Fibroblast of skin of left biceps (primary cell): ENCODE results near the gene AGRN.
A peak's percentile ranks its signal among the peaks of the same experiment; 100 is the strongest.
"Not testable (repeated sequence)": the region's sequence is repeated elsewhere in the genome, so short reads cannot be mapped to it uniquely, and the experiment has no call there.

Experiments used
- DNase-seq, 2 experiments: peaks; one replicate each; pipeline ENCODE4 v3.0.0-alpha.2; 2013; ENCODE audit warnings: low read depth in 2 of 2

AGRN gene

GRCh38 chr1:981955-982558, 37.9 kb upstream of the AGRN start, which contains the start of gene PERM1:
TSS of gene PERM1 (minus strand) at chr1:982093. CDS start at chr1:981029, 1,064 bp downstream.
- DNase-seq, result no peak

DNA sequence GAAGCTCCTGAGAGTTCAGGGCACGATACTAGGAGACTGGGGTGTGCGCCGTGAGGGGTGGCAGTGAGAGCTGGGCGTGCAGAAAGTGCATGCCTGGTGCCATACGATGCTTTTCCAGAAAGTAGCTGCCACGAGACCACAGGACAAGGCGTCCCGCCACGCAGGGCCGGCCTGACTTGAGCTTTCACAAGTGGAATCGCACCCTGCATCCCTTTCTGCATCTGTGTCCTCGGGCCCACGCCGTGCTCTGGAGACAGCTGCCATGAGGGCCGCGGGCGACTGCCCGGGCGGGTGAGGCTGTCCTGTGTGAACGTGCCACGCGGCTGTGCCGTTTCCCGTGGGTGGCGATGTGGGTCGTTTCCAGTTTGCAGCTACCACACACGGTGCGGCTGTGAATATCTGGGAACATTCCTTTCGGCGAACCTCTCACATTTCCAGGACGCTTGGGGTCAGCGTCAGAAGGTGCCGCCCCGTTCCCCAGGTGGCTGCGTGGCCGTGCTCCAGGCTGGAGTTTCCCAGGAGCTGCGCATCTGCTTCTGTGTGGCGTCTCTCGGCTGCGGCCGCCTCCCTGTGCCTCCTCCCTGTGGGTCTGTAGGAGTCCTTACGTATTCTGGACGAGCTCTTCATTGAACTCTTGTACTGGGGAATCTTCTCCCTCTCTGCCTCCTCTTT, 37.0 kb upstream of the AGRN start:
- no peak for DNase-seq

DNA sequence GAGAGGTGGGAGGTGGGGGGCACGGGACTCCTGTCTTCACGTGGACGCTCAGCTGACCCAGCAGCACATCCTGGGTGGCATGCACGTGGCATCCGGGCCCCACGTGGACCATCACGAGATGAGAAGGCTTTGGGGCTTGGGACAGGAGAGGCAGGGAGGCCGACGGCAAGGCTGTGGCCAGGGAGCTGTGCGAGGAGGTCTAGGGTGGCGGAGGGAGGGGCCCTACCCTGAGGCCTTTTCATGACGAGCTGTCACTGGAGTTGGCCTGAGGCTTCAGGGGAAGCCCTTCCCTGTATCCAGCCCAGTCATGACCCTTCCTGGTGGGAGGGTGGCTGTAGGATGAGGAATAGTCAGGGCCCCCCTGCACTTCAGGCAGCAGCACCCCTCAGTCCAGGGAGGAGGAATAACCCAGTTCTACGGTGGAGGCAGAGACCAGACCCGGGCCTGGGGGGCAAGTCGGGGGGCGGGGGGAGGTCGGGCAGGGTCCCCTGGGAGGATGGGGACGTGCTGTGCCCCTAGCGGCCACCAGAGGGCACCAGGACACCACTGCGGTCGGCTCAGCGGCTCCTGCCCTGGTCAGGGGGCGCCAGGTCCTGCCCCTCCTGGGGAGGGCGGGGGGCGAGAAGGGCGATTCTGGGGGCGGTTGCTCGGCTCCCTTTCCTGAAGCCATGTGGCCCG, 36.0 kb upstream of the AGRN start:
- no peak for DNase-seq

DNA sequence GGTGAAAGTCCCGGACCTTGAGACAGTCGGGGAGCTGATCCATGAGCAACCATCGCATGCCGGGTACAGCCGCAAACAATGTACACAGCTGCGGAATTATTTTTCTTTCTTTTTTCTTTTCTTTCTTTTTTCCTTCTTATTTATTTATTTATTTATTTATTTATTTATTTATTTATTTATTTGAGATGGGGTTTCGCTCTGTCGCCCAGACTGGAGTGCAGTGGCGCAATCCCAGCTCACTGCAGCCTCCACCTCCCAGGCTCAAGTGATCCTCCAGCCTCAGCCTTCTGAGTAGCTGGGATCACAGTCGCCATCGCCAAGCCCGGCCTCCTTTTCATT, 35.5 kb upstream of the AGRN start:
- no peak for DNase-seq

GRCh38 chr1:985126-985525, 34.8 kb upstream of the AGRN start:
- no peak for DNase-seq

DNA sequence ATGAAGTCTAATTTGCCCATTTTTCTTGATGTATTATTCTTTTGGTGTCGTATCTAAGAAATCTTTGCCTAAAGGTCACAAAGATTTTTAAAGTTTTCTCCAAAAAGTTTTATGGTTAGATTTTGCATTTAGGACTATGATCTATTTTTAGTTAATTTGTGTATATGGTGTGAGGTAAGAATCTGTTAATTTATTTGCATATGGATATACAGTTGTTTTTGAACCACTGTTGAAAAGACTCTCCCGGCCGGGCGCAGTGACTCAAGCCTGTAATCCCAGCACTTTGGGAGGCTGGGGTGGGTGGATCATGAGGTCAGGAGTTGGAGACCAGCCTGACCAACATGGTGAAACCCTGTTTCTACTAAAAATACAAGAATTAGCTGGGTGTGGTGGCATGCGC, 31.9 kb upstream of the AGRN start:
- DNase-seq, result not testable (repeated sequence)

DNA sequence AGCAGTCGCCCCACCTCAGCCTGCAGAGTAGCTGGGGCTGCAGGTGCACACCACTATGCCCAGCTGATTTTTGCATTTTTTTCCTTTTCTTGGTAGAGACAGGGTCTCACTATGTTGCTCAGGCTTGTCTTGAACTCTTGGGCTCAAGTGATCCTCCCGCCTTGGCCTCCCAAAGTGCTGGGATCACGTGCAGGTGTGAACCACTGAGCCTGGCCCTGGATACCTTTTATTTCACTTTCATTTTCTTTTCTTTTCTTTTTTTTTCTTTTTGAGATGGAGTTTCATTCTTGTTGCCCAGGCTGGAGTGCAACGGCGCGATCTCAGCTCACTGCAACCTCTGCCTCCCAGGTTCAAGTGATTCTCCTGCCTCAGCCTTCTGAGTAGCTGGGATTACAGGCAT, 28.6 kb upstream of the AGRN start:
- DNase-seq, result not testable (repeated sequence)

DNA sequence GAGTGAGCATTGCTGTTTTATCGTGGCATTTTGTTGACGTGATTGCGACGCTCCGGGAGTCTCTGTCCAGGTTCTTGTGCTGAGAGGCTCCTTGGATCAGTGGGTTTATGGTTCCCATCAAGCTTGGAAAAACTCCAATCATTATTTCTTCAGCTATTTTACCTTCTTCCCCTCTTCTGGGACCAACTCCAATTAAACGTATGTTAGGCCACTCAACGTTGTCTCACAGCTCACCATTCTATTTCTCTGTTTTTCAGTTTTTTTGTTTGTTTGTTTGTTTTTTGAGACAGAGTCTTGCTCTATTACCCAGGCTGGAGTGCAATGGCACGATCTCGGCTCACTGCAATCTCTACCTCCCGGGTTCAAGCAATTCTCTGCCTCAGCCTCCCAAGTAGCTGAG, 28.0 kb upstream of the AGRN start:
- no peak for DNase-seq

DNA sequence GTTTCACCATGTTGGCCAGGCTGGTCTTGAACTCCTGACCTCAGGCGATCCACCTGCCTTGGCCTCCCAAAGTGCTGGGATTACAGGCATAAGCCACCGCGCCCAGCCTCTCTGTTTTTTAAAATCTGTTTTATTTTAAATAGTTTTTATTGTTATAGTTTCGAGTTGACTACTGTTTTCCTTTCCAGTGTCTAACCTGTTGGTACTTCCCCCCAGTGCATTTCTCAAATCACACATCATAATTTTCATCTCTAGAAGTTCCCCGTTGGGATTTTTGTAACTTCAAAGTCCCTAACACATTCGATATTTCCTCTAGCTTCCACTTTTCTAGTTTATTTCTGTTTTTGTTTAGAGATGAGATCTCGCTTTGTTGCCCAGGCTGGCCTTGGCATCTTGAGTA, 27.6 kb upstream of the AGRN start:
- DNase-seq, result no peak

- DNase-seq, result no peak
Measured at GRCh38 chr1:993379-993995, 26.4 kb upstream of the AGRN start.

GRCh38 chr1:994546-994945, 25.4 kb upstream of the AGRN start:
- DNase-seq, result not testable (repeated sequence)

DNA sequence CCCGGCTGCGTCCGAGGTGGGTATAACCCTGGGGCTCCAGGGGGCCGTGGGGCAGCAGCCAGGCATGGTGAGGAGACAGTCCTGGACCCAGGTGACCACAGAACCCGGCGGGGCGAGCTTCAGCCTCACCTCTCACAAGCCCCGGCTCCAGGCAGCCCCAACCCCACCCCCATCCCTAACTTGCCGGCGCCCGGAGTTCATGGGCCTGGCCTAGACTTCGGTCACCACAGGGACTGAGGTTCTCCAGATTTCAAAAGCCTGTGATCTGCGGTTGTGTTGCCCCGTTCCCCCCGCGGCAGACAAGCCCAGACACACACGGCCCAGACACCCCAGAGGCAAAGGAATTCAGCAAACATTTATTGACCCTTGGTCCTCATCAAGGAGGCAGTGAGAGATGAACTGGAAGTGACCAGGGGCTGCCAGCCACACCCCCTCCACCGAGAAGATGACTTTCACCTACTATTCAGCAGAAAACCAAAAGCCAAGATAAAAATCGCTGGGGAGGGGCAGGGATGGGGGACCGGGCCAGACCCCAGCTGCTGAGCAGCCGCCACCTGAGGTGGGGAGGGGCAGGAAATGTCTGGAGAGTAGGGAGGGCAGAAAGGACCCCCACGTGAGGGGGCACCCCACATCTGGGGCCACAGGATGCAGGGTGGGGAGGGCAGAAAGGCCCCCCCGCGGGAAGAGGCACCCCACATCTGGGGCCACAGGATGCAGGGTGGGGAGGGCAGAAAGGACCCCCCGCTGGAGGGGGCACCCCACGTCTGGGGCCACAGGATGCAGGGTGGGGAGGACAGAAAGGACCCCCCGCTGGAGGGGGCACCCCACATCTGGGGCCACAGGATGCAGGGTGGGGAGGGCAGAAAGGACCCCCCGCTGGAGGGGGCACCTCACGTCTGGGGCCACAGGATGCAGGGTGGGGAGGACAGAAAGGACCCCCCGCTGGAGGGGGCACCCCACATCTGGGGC, 24.0 kb upstream of the AGRN start:
- DNase-seq, result no peak

DNA sequence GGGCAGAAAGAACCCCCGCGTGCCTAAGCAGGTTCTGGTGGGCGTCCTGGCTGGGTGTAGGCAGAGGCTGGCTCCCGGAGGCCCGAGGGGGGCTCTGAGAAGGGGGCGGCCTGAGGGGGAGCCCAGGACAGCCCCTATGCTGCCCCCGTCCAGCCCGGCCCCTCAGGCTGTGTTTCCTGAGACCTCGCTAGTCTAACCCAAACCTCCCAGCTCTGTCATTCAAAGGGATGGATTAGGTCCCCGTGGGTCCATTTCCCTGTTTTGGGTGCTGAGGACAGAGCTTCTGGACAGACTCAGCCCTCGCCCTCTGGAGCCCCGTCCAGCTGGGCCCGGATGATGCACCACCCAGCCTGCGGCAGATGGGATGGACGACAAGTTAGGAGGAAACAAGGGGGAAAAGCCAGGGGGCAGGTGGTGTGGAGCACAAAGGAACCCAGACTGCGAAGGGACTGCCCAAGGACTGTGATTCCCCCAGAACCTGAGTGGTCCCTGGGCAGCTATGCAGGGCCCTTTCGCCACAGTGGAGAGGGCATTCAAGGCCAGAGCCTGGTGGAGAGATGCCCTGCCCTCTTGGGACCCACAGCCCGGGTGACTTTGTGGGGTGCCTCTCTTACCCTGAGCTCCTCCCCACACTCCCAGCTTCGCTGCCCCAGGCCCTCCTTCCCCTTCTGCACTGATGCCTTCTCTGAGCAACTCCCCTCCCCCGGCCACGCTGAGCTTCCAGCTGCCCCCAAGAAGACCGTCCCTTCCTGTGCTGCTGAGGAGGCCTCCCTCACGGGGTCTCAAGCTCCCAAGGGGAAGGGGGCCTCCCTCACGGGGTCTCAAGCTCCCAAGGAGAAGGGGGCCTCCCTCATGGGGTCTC, 22.8 kb upstream of the AGRN start:
- DNase-seq, result no peak

- no peak for DNase-seq
Measured at GRCh38 chr1:997713-997992, 22.3 kb upstream of the AGRN start.

GRCh38 chr1:997993-998744, 21.8 kb upstream of the AGRN start:
- DNase-seq, result no peak

DNA sequence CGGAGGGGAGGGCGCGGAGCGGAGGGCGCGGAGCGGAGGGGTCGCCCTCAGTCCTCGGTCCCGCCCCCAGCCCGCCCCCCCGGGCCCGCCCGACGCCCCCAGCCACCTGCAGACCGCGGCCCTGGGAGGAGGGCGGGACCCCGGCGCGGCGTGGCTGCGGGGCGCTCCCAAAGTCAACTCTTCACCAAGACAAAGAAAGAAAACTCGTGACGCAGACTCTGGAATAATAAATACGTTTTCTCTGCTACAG, 21.2 kb upstream of the AGRN start:
- no peak for DNase-seq

GRCh38 chr1:998995-999724, 20.8 kb upstream of the AGRN start:
- DNase-seq, result no peak

GRCh38 chr1:999725-1000356, 20.1 kb upstream of the AGRN start, which contains the start of gene HES4:
TSS of gene HES4 (minus strand) at chr1:1000097. CDS start at chr1:999973, 124 bp downstream.
- peak; percentile 67 to 77 for DNase-seq

DNA sequence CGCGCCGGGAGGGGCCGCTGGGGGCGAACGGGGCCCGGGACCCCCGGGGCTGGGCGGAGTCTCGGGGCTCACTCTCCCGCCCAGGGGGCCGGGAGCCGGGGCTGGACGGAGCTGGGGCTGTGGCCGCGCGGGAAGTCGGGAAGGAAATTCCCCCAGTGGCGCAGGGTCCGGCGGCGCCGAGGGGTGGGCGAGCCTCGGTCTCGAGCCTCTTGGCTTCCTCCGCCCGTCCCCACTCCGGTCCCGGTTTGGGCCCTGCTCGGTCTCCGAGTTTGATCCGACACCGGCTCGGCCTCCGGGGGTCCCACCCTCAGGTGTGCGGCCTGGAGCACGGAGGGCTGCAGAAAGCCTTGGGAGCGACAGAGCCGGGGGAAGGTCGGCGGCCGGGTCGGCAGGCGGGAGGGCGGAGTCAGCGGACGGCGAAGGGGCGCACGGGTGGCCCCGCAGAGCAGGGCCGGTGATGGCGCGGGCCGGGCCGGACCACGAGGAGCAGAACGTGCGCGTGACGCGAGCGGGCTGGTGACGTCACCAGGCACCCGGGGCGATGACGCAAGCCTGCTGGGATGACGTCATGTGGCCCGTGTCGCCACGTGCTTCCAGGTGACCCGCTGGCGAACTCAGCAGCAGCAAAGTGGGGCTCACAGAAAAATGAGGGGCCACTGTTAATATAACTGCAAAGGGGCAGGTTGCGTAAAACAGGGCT, 19.4 kb upstream of the AGRN start:
- peak; percentile 42 to 48 for DNase-seq
